Astrocyte (in vitro differentiated cells and primary cell): ENCODE measurements around the gene TTC8.

Experiments
- CTCF ChIP-seq: IDR thresholded peaks from 2 replicates; pipeline ENCODE4 v1.5.1; 2011; ENCODE audit warnings: low read depth, mild to moderate bottlenecking, inconsistent platforms, low read length, moderate library complexity; ENCODE audit not compliant: insufficient read depth
- EZH2 ChIP-seq: IDR thresholded peaks from 2 replicates; pipeline ENCODE4 v1.6.1; 2012; ENCODE audit warnings: mild to moderate bottlenecking, low read length, inconsistent platforms; ENCODE audit not compliant: insufficient read depth

- no peak for TF ChIP-seq CTCF
- TF ChIP-seq EZH2, result no peak
These were observed 10.5 kb downstream of the TTC8 start for GRCh38 chr14:88834883-88835431.
